ENCODE results near the gene PRUNE2.
"Not testable (repeated sequence)": the region's sequence is repeated elsewhere in the genome, so short reads cannot be mapped to it uniquely, and the experiment has no call there.

PRUNE2 gene

GRCh38 chr9:76616780-76617179, 289.1 kb downstream of the PRUNE2 start:
- DNase-seq, result no peak

GRCh38 chr9:76615177-76615603, 290.7 kb downstream of the PRUNE2 start:
- DNase-seq, result no peak

GRCh38 chr9:76613974-76614373, 291.9 kb downstream of the PRUNE2 start:
- DNase-seq, result no peak

GRCh38 chr9:76613150-76613781, 292.6 kb downstream of the PRUNE2 start:
- DNase-seq, result no peak

- no peak for DNase-seq
These were observed 295.9 kb downstream of the PRUNE2 start for GRCh38 chr9:76610011-76610352.

GRCh38 chr9:76609285-76610010, 296.5 kb downstream of the PRUNE2 start:
- DNase-seq, result no peak

GRCh38 chr9:76608575-76609273, 297.2 kb downstream of the PRUNE2 start:
- DNase-seq, result no peak

GRCh38 chr9:76607730-76608436, 298.0 kb downstream of the PRUNE2 start:
- DNase-seq, result no peak

GRCh38 chr9:76605321-76605900, 300.5 kb downstream of the PRUNE2 start:
- no peak for DNase-seq

GRCh38 chr9:76603931-76604570, 301.9 kb downstream of the PRUNE2 start:
- DNase-seq, result no peak

GRCh38 chr9:76603448-76603895, 302.4 kb downstream of the PRUNE2 start:
- DNase-seq, result no peak

- no peak for DNase-seq
These were observed 303.7 kb downstream of the PRUNE2 start for GRCh38 chr9:76602199-76602598.

- no peak for DNase-seq
These were observed 305.8 kb downstream of the PRUNE2 start for GRCh38 chr9:76600007-76600615.

- no peak for DNase-seq
These were observed 306.9 kb downstream of the PRUNE2 start for GRCh38 chr9:76598981-76599380.

GRCh38 chr9:76595645-76596044, 310.3 kb downstream of the PRUNE2 start:
- no peak for DNase-seq

- no peak for DNase-seq
These were observed 311.0 kb downstream of the PRUNE2 start for GRCh38 chr9:76594764-76595424.

- not testable (repeated sequence) for DNase-seq
These were observed 311.8 kb downstream of the PRUNE2 start for GRCh38 chr9:76593961-76594735.

- DNase-seq, result no peak
These were observed 313.0 kb downstream of the PRUNE2 start for GRCh38 chr9:76592974-76593347.

- DNase-seq, result no peak
These were observed 313.6 kb downstream of the PRUNE2 start for GRCh38 chr9:76592091-76592973.

All from stimulated activated CD4-positive, alpha-beta T cell treated with anti-CD3 and anti-CD28 coated beads, Interleukin-4, amount 100 ng/mL, for 4 hours (primary cell).